RWPE1 (cell line): Measurements from ENCODE around the gene RND1.

ENCODE experiments used
- CTCF ChIA-PET: fragments of 350-600 bp; sonication (Branson Sonifier 250); formaldehyde crosslinking; extraction: SDS; loops from one replicate; lab custom pipeline; 2021; lab: Yijun Ruan, JAX
- POLR2A ChIA-PET: fragments of 400-600 bp; formaldehyde crosslinking; extraction: SDS; loops from one replicate; lab custom pipeline; 2020; ENCODE audit warnings: antibody characterized with exemption; ENCODE audit not compliant: low non-redundant PET; lab: Yijun Ruan, JAX
- DNase-seq: peaks from one replicate; pipeline ENCODE4 v3.0.0; 2012; ENCODE audit warnings: low spot score
- H3K27ac ChIP-seq: fragments of 450-650 bp; 2 replicates; pipeline ENCODE4 v1.5.1; 2017
- CTCF ChIP-seq: fragments of 450-650 bp; conservative IDR thresholded peaks from 2 replicates; pipeline ENCODE4 v1.5.1; 2017; ENCODE audit warnings: low read depth, mild to moderate bottlenecking

Gene RND1

GRCh38 chr12:48807981-48808380 lies 57.7 kb downstream of the RND1 start:
- TF ChIP-seq CTCF: no peak
- no peak overlapping the region for H3K27ac ChIP-seq
- ChIA-PET CTCF (no interaction called here), POLR2A (no interaction called here)
- DNase-seq: no peak
